HepG2 (cell line): Measurements from ENCODE around the gene USP7. TPM values are rescaled to one million over a fixed set of nuclear protein-coding genes. Genes with fewer than 3 reads are reported as not detected.

Experiments used
- AFF4 ChIP-seq: sonication (generic); formaldehyde crosslinking; IDR thresholded peaks from 2 replicates; pipeline ENCODE4 v1.4.0; 2020; ENCODE audit warnings: missing genetic modification reagents
- ARNT2 ChIP-seq: sonication (generic); formaldehyde crosslinking; IDR thresholded peaks from 2 replicates; pipeline ENCODE4 v1.8.0; 2022; ENCODE audit warnings: mild to moderate bottlenecking, low read depth, missing genetic modification reagents, moderate library complexity
- ARNTL ChIP-seq: sonication (generic); formaldehyde crosslinking; IDR thresholded peaks from 2 replicates; pipeline ENCODE4 v1.4.0; 2020; ENCODE audit warnings: mild to moderate bottlenecking, missing genetic modification reagents
- BORCS8-MEF2B ChIP-seq: sonication (generic); formaldehyde crosslinking; IDR thresholded peaks from 2 replicates; pipeline ENCODE4 v1.8.0; 2022; ENCODE audit warnings: mild to moderate bottlenecking, missing genetic modification reagents
- ETS1 ChIP-seq: sonication (generic); formaldehyde crosslinking; IDR thresholded peaks from 2 replicates; pipeline ENCODE4 v1.4.0; 2020; ENCODE audit warnings: missing genetic modification reagents
- GABPB1 ChIP-seq: IDR thresholded peaks from 2 replicates; pipeline ENCODE4 v1.6.1; 2016; ENCODE audit warnings: mild to moderate bottlenecking, missing genetic modification reagents, moderate library complexity, missing compliant biosample characterization
- GPBP1L1 ChIP-seq: sonication (generic); formaldehyde crosslinking; IDR thresholded peaks from 2 replicates; pipeline ENCODE4 v1.5.0; 2020; ENCODE audit warnings: mild to moderate bottlenecking, missing genetic modification reagents
- KDM5A ChIP-seq: fragments of 200-600 bp; sonication (generic); IDR thresholded peaks from 2 replicates; pipeline ENCODE4 v1.7.0; 2018; ENCODE audit warnings: antibody characterized with exemption, mild to moderate bottlenecking, low read length, borderline replicate concordance
- PAF1 ChIP-seq: IDR thresholded peaks from 2 replicates; pipeline ENCODE4 v1.6.1; 2016; ENCODE audit warnings: missing genetic modification reagents, missing compliant biosample characterization
- PHF5A ChIP-seq: IDR thresholded peaks from one replicate; pipeline ENCODE4 v1.6.1; 2018; ENCODE audit warnings: low read depth, missing genetic modification reagents; ENCODE audit not compliant: unreplicated experiment
- SIX4 ChIP-seq: sonication (generic); formaldehyde crosslinking; IDR thresholded peaks from 2 replicates; pipeline ENCODE4 v1.4.0; 2020; ENCODE audit warnings: missing genetic modification reagents
- TP53 ChIP-seq: sonication (generic); formaldehyde crosslinking; conservative IDR thresholded peaks from 2 replicates; pipeline ENCODE4 v1.4.0; 2020; ENCODE audit warnings: missing genetic modification reagents
- ZBTB10 ChIP-seq: sonication (generic); formaldehyde crosslinking; IDR thresholded peaks from 2 replicates; pipeline ENCODE4 v1.4.0; 2020; ENCODE audit warnings: missing genetic modification reagents, borderline replicate concordance
- ZNF362 ChIP-seq: sonication (generic); formaldehyde crosslinking; IDR thresholded peaks from 2 replicates; pipeline ENCODE4 v1.4.0; 2020; ENCODE audit warnings: missing genetic modification reagents, mild to moderate bottlenecking, borderline replicate concordance
- ZNF367 ChIP-seq: sonication (generic); formaldehyde crosslinking; IDR thresholded peaks from 2 replicates; pipeline ENCODE4 v1.4.0; 2020; ENCODE audit warnings: missing genetic modification reagents, borderline replicate concordance
- ZNF496 ChIP-seq: sonication (generic); formaldehyde crosslinking; IDR thresholded peaks from 2 replicates; pipeline ENCODE4 v1.8.1; 2023; ENCODE audit warnings: mild to moderate bottlenecking, moderate library complexity, missing genetic modification reagents; ENCODE audit not compliant: insufficient replicate concordance
- ZNF639 ChIP-seq: conservative IDR thresholded peaks from 2 replicates; pipeline ENCODE4 v1.6.1; 2018; ENCODE audit warnings: missing genetic modification reagents
- polyA plus RNA-seq, 8 experiments: library from polyadenylated mRNA; depleted of rRNA in 3 of 8; stranded (reverse) in 7 of 8; unstranded in 1 of 8; fragments of >200 nt; fragmentation: Illumina TruSeq in 4 of 8; extraction: Trizol in 4 of 8; gene quantifications; 2 replicates each; pipeline versions ENCODE4 v1.2.1 to v1.2.3, GENCODE V29; 2011 to 2016; ENCODE audit warnings: low read depth in 4 of 8, missing spikeins in 1 of 8, mixed read lengths in 1 of 8; ENCODE audit not compliant: insufficient read depth in 1 of 8
- total RNA-seq, 5 experiments: library from RNA; depleted of rRNA; stranded (reverse); fragments of >200 nt; fragmentation: Illumina TruSeq; extraction: Trizol; gene quantifications; 2 replicates each; pipeline ENCODE4 v1.2.3, GENCODE V29; 2016; ENCODE audit warnings: low read depth in 1 of 5

Gene USP7
- total and polyA plus RNA-seq, 2 of the 13 experiments (the other 11 are each of a cell fraction or from before 2014, with no cell fraction given) = 52.5 to 173 TPM

- TF ChIP-seq AFF4 (CRISPR knock-in tag) = no peak
- TF ChIP-seq BORCS8-MEF2B (CRISPR knock-in tag) = no peak
- TF ChIP-seq SIX4 (CRISPR knock-in tag) = no peak
- no peak for TF ChIP-seq GPBP1L1 (CRISPR knock-in tag)
- peak; percentile 45; the same call in 1 of the 2 replicates for TF ChIP-seq ARNTL (CRISPR knock-in tag)
- 0 out of 2 replicates have a peak, but pooled peaks have one; percentile 17 for TF ChIP-seq ZBTB10
- TF ChIP-seq ZNF367 = no peak; the same call in 1 of the 2 replicates
- no peak for TF ChIP-seq TP53 (CRISPR knock-in tag)
- no peak for TF ChIP-seq ZNF362 (CRISPR knock-in tag)
- TF ChIP-seq ZNF639 (CRISPR knock-in tag) = no peak
- no peak for TF ChIP-seq ZNF496
- no peak for TF ChIP-seq PHF5A (CRISPR knock-in tag)
- no peak for TF ChIP-seq PAF1 (CRISPR knock-in tag)
- TF ChIP-seq ETS1 = no peak
- 0 out of 2 replicates have a peak, but pooled peaks have one; percentile 30 for TF ChIP-seq ARNT2 (CRISPR knock-in tag)
- peak; percentile 72; the same call in 1 of the 2 replicates for TF ChIP-seq KDM5A
- no peak for TF ChIP-seq GABPB1 (CRISPR knock-in tag)
These were observed 96.3 kb downstream of the USP7 start (continued) for GRCh38 chr16:8867216-8867931.
